Osteoblast (primary cell): ENCODE results near the gene WDR45. TPM values are rescaled to one million over a fixed set of nuclear protein-coding genes. Genes with fewer than 3 reads are reported as not detected.

Source experiments
- DNase-seq: peaks from one replicate; pipeline ENCODE4 v3.0.0; 2011; ENCODE audit warnings: low spot score, mixed read lengths; ENCODE audit not compliant: insufficient read length; ENCODE audit errors: missing footprints
- H2AFZ ChIP-seq: 2 replicates; pipeline ENCODE4 v1.6.0; 2011; ENCODE audit warnings: mild to moderate bottlenecking, low read length
- H3K27ac ChIP-seq: 2 replicates; pipeline ENCODE4 v1.5.1; 2011; ENCODE audit warnings: mild to moderate bottlenecking, low read depth, low read length, moderate library complexity
- H3K27me3 ChIP-seq: 2 replicates; pipeline ENCODE4 v1.6.0; 2012; ENCODE audit warnings: mild to moderate bottlenecking, control low read depth, inconsistent platforms, low read length, moderate library complexity; ENCODE audit not compliant: insufficient read depth
- H3K36me3 ChIP-seq: 2 replicates; pipeline ENCODE4 v1.5.1; 2011; ENCODE audit warnings: mild to moderate bottlenecking, low read length, control low read depth, moderate library complexity; ENCODE audit not compliant: insufficient read depth
- H3K4me1 ChIP-seq: 2 replicates; pipeline ENCODE4 v1.5.1; 2011; ENCODE audit warnings: mild to moderate bottlenecking, low read length, control low read depth, moderate library complexity; ENCODE audit not compliant: insufficient read depth
- H3K4me2 ChIP-seq: 2 replicates; pipeline ENCODE4 v1.6.0; 2011; ENCODE audit warnings: mild to moderate bottlenecking, low read length; ENCODE audit not compliant: insufficient read depth
- H3K4me3 ChIP-seq: fragments of 200-600 bp; sonication (generic); 3 replicates; pipeline ENCODE4 v1.5.1; 2012; ENCODE audit warnings: mild to moderate bottlenecking, low read length, inconsistent platforms; ENCODE audit not compliant: insufficient read depth
- H3K79me2 ChIP-seq: 2 replicates; pipeline ENCODE4 v1.6.0; 2012; ENCODE audit warnings: mild to moderate bottlenecking, low read length, control low read depth, inconsistent platforms; ENCODE audit not compliant: insufficient read depth
- H3K9me3 ChIP-seq: 2 replicates; pipeline ENCODE4 v1.5.1; 2011; ENCODE audit warnings: low read depth, low read length, control low read depth
- H4K20me1 ChIP-seq: 2 replicates; pipeline ENCODE4 v1.6.0; 2012; ENCODE audit warnings: mild to moderate bottlenecking, low read length, control low read depth; ENCODE audit not compliant: insufficient read depth
- CTCF ChIP-seq: IDR thresholded peaks from 2 replicates; pipeline ENCODE4 v1.5.1; 2011; ENCODE audit warnings: mild to moderate bottlenecking, low read depth, low read length, moderate library complexity; ENCODE audit errors: extremely low read depth
- total RNA-seq: library from RNA; depleted of rRNA; stranded (reverse); fragments of >200 nt; gene quantifications from 2 replicates; pipeline ENCODE4 v1.2.3, GENCODE V29; 2012

WDR45 gene
- total RNA-seq, 1 donor, result 86.5 TPM

DNA sequence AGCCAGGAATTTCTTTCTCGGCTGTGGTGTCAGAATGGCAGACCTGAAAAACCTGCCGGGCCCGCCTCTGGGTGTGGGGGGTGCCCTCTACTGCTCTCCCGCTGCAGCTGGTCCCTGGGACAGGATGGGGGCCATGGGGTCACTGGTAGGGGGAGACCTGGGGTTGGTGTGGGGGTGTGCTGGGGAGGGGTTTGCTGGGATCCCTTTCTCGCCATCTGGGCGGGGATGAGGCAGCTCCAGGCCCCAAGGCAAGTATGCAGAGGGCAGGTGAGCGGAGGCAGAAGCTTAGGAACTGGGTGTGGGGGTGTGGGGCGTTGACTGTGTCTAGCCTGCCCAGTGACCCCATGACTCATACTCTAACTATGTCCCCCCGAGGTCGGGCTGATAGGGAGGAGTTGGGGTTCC, 20.0 kb downstream of the WDR45 start:
- TF ChIP-seq CTCF, result no peak
- Histone ChIP-seq H3K4me1 (no peaks in the 10 kb centered on the region), H3K27me3 (no peaks in the 10 kb centered on the region), H2AFZ (no peak overlapping the region), H3K79me2 (no peaks in the 10 kb centered on the region), H4K20me1 (no peaks in the 10 kb centered on the region), H3K4me3 (no peak overlapping the region), H3K36me3 (no peaks in the 10 kb centered on the region), H3K9me3 (no peaks in the 10 kb centered on the region), H3K27ac (no peak overlapping the region), H3K4me2 (no peak overlapping the region)
- DNase-seq, result peak; percentile 73

- Histone ChIP-seq H3K4me1 (no peaks in the 10 kb centered on the region), H3K27me3 (no peaks in the 10 kb centered on the region), H3K4me3 (no peak overlapping the region), H3K4me2 (no peak overlapping the region), H2AFZ (no peak overlapping the region), H3K9me3 (no peaks in the 10 kb centered on the region), H4K20me1 (no peaks in the 10 kb centered on the region), H3K79me2 (no peaks in the 10 kb centered on the region), H3K27ac (no peak overlapping the region), H3K36me3 (no peaks in the 10 kb centered on the region)
- DNase-seq, result no peak
- TF ChIP-seq CTCF, result no peak
These were observed 20.5 kb downstream of the WDR45 start for GRCh38 chrX:49059201-49059600.

DNA sequence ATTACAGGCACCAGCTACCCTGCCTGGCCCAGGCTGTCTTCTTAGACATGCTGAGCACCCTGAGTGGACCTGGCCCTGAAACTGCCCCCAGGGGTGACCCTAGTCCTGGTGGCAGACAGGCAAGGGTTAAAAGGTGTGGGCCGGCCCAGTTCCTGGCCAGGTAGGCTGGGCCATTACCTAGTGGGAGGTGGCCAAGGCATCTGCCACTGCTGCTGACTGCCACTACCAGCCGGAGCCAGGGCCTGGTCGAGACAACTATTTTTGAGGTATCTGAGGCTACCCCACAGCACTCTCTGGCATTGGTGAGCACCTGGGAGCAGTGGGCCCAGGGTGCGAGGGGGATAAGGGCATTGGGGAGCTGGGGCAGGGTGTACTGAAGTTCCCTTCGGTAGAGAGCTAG, 20.9 kb downstream of the WDR45 start, which contains the start of gene CCDC120:
Gene CCDC120, plus strand, starts transcription at position 206 of the 400 bp plus-strand sequence. CDS start 3,043 bp downstream, outside the sequence.
- H3K27ac ChIP-seq, result no peak within 1 kb of the TSS
- TF ChIP-seq CTCF, result no peak
- no peaks in the 10 kb centered on the region for H3K9me3 ChIP-seq
- no peaks in the 10 kb centered on the region for H3K4me1 ChIP-seq
- H3K4me3 ChIP-seq, result no peak within 1 kb of the TSS
- DNase-seq, result peak; percentile 46
- H3K36me3 ChIP-seq, result no peaks in the 10 kb centered on the region
- H3K4me2 ChIP-seq, result no peak within 1 kb of the TSS
- H2AFZ ChIP-seq, result no peak within 1 kb of the TSS
- no peaks in the 10 kb centered on the region for H4K20me1 ChIP-seq
- H3K79me2 ChIP-seq, result no peaks in the 10 kb centered on the region
- no peaks in the 10 kb centered on the region for H3K27me3 ChIP-seq

DNA sequence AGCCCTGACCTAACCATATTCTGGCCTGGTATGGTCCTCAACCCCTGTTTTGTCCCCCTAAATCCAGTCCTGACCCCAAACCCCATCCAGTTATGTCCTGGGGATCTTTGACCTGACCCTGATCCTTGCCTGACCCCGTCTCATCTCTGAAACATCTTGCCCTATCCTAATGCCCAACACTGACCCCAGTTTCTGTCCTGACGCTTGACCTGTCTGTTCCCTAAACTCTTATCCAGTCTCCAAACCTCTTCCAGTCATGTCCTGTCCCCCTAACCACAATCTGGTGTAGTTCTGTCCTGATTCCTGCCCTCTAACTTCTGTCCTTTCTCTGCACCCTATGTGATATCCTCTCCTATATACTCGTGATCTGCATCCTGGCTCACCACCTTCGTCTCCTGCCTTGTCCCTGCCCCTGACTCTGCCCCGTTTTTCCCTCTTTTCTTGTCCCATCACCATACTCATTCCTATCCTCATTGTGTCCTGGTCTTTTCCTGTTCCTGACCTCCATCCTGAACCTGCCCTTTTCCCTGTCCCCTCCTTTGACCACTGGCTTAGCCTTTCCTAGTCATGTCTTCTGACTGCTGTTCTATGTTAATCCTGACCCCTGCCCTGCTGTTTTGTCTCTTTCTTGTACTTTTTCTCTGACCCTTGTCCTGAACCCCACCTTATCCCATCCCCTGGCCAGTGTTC, 25.5 kb downstream of the WDR45 start:
- H3K4me2 ChIP-seq, result peak overlapping the region; percentile 55
- H3K4me3 ChIP-seq, result peak overlapping the region; percentile 71
- H3K27me3 ChIP-seq, result peaks cover 3% of the 10 kb centered on the region
- TF ChIP-seq CTCF, result no peak
- H3K79me2 ChIP-seq, result no peaks in the 10 kb centered on the region
- H3K9me3 ChIP-seq, result no peaks in the 10 kb centered on the region
- no peak overlapping the region for H3K27ac ChIP-seq
- no peaks in the 10 kb centered on the region for H3K4me1 ChIP-seq
- no peaks in the 10 kb centered on the region for H4K20me1 ChIP-seq
- no peaks in the 10 kb centered on the region for H3K36me3 ChIP-seq
- no peak overlapping the region for H2AFZ ChIP-seq
- peak; percentile 63 for DNase-seq
